K562 (cell line): Measurements from ENCODE around the gene DCLK3. TPM values are rescaled to one million over a fixed set of nuclear protein-coding genes. Genes with fewer than 3 reads are reported as not detected.
A peak's percentile ranks its signal among the peaks of the same experiment; 100 is the strongest.

Source experiments
- E2F6 ChIP-seq, 2 experiments: IDR thresholded peaks; 2 replicates each; pipeline ENCODE4 v1.6.1; 2011; ENCODE audit warnings: borderline replicate concordance in 1 of 2, control low read depth in 1 of 2, low read depth in 1 of 2, low read length in 1 of 2, mild to moderate bottlenecking in 1 of 2, mixed read lengths in 1 of 2, moderate library complexity in 1 of 2; ENCODE audit not compliant: insufficient read depth in 1 of 2, insufficient read length in 1 of 2, poor library complexity in 1 of 2, severe bottlenecking in 1 of 2; ENCODE audit errors: extremely low read depth in 1 of 2
- EZH2 ChIP-seq: IDR thresholded peaks from 2 replicates; pipeline ENCODE4 v1.6.1; 2012; ENCODE audit warnings: low read depth, mild to moderate bottlenecking, inconsistent platforms, low read length, borderline replicate concordance
- HDAC2 ChIP-seq: fragments of 450-650 bp; IDR thresholded peaks from 2 replicates; pipeline ENCODE4 v1.6.1; 2016; ENCODE audit warnings: mild to moderate bottlenecking
- MEIS2 ChIP-seq: fragments of 450-650 bp; IDR thresholded peaks from 2 replicates; pipeline ENCODE4 v1.6.1; 2014; ENCODE audit warnings: mild to moderate bottlenecking; ENCODE audit not compliant: partially characterized antibody
- MXD1 ChIP-seq: fragments of 250-450 bp; sonication (Bioruptor Pico); IDR thresholded peaks from 2 replicates; pipeline ENCODE4 v1.8.0; 2021; ENCODE audit warnings: borderline replicate concordance, mild to moderate bottlenecking, moderate library complexity; ENCODE audit not compliant: poor library complexity, severe bottlenecking
- NR2C2 ChIP-seq, 2 experiments: fragments of 200-800 bp in 1 of 2; sonication (Bioruptor generic) in 1 of 2; sonication (generic) in 1 of 2; formaldehyde crosslinking in 1 of 2; IDR thresholded peaks; 2 replicates each; pipeline versions ENCODE4 v1.6.1 to v1.8.0; 2016 to 2022; ENCODE audit warnings: mild to moderate bottlenecking in 1 of 2, missing compliant biosample characterization in 1 of 2, missing genetic modification characterization in 1 of 2, missing genetic modification reagents in 1 of 2
- PHF8 ChIP-seq: fragments of 200-600 bp; sonication (generic); IDR thresholded peaks from 2 replicates; pipeline ENCODE4 v1.6.1; 2012; ENCODE audit warnings: mixed run types, mild to moderate bottlenecking, inconsistent platforms, low read length, moderate library complexity, borderline replicate concordance
- POU5F1 ChIP-seq: fragments of 150-350 bp; IDR thresholded peaks from 2 replicates; pipeline ENCODE4 v1.6.1; 2014; ENCODE audit warnings: borderline replicate concordance, low read length, low read depth, mild to moderate bottlenecking; ENCODE audit not compliant: partially characterized antibody
- RAD21 ChIP-seq, 2 experiments: fragments of 250-450 bp in 1 of 2; fragments of 450-650 bp in 1 of 2; sonication (Bioruptor Pico) in 1 of 2; formaldehyde crosslinking in 1 of 2; IDR thresholded peaks in 1 of 2; conservative IDR thresholded peaks in 1 of 2; 2 replicates each; pipeline versions ENCODE4 v1.4.0 to v1.8.0; 2020 to 2022; ENCODE audit warnings: mild to moderate bottlenecking in 2 of 2, moderate library complexity in 1 of 2
- REST ChIP-seq, 2 experiments: fragments of 450-650 bp; formaldehyde crosslinking in 1 of 2; IDR thresholded peaks; 2 replicates each; pipeline versions ENCODE4 v1.4.0 to v1.6.1; 2014 to 2020; ENCODE audit warnings: mild to moderate bottlenecking in 2 of 2, borderline replicate concordance in 1 of 2, low read depth in 1 of 2
- RFX5 ChIP-seq: IDR thresholded peaks from 2 replicates; pipeline ENCODE4 v1.6.1; 2011; ENCODE audit warnings: low read depth, mild to moderate bottlenecking, improper control_type of control experiment, low read length
- SNRNP70 ChIP-seq: fragments of 200-400 bp; formaldehyde crosslinking; optimal IDR thresholded peaks from 2 replicates; pipeline ENCODE3; 2017; ENCODE audit warnings: low read depth, low read length
- TGIF2 ChIP-seq: sonication (generic); formaldehyde crosslinking; IDR thresholded peaks from 2 replicates; pipeline ENCODE4 v1.8.1; 2022; ENCODE audit warnings: mild to moderate bottlenecking, missing genetic modification reagents, moderate library complexity
- polyA plus RNA-seq, 8 experiments: library from polyadenylated mRNA; depleted of rRNA in 4 of 8; stranded (reverse) in 5 of 8; unstranded in 3 of 8; fragments of >200 nt; fragmentation: Nextera tagmentation in 2 of 8; fragmentation: Illumina TruSeq in 1 of 8; extraction: Ambion mirVana in 2 of 8; extraction: Trizol in 1 of 8; gene quantifications; 2 replicates each; pipeline versions ENCODE4 v1.2.1 to v1.2.3, GENCODE V29; 2011 to 2014; ENCODE audit warnings: inconsistent platforms in 1 of 8, missing spikeins in 1 of 8
- total RNA-seq, 7 experiments: library from RNA; depleted of rRNA in 6 of 7; stranded (reverse); fragments of >200 nt in 6 of 7; fragmentation: Illumina TruSeq in 2 of 7; extraction: Trizol in 2 of 7; gene quantifications; 2 replicates each; pipeline versions ENCODE4 v1.2.1 to v1.2.3, GENCODE V29; 2011 to 2021; ENCODE audit warnings: low replicate concordance in 1 of 7

Gene DCLK3
- total and polyA plus RNA-seq, 9 of the 15 experiments (the other 6 are each of a cell fraction or from before 2014, with no cell fraction given): not detected

GRCh38 chr3:36700537-36701248 is 63.7 kb downstream of the DCLK3 start (continued):
- peak; percentile 23 for TF ChIP-seq MEIS2
- TF ChIP-seq HDAC2: no peak
- TF ChIP-seq E2F6 (IDR thresholded peaks at IDR 0.05; ENCODE audit: borderline replicate concordance in 1 of 2, extremely low read depth in 1 of 2, insufficient read depth in 1 of 2, insufficient read length in 1 of 2, low read depth in 1 of 2, low read length in 1 of 2, poor library complexity in 1 of 2, severe bottlenecking in 1 of 2): no peak
- TF ChIP-seq REST (IDR thresholded peaks at IDR 0.05; ENCODE audit: borderline replicate concordance): peak; percentile 80; the same call in 1 of the 2 replicates
- no peak for TF ChIP-seq REST (CRISPR knock-in tag; IDR thresholded peaks at IDR 0.05; ENCODE audit: low read depth)
- no peak for TF ChIP-seq MXD1
- TF ChIP-seq RFX5: no peak
- no peak for TF ChIP-seq PHF8
- no peak for TF ChIP-seq POU5F1
- TF ChIP-seq SNRNP70: no peak
- peak; percentile 96 to 97 for TF ChIP-seq RAD21 (CRISPR knock-in tag; conservative IDR thresholded peaks at IDR 0.05 in 1 of 2, IDR thresholded peaks at IDR 0.05 in 1 of 2)
- TF ChIP-seq TGIF2 (CRISPR knock-in tag): no peak
- no peak for TF ChIP-seq EZH2
- no peak for TF ChIP-seq NR2C2 (CRISPR knock-in tag; IDR thresholded peaks at IDR 0.05)
- no peak for TF ChIP-seq NR2C2 (tag; IDR thresholded peaks at IDR 0.05)
